HEK293T (cell line): ENCODE data around the gene TGFBR1.
"Not testable (repeated sequence)": the region's sequence is repeated elsewhere in the genome, so short reads cannot be mapped to it uniquely, and the experiment has no call there.

Experiments used
- CTCF ChIA-PET: fragments of 350-600 bp; formaldehyde crosslinking; extraction: SDS; loops from one replicate; lab custom pipeline; 2021; ENCODE audit warnings: antibody characterized with exemption, inconsistent platforms; lab: Yijun Ruan, JAX
- POLR2A ChIA-PET: fragments of 350-600 bp; formaldehyde crosslinking; extraction: SDS; loops from one replicate; lab custom pipeline; 2020; ENCODE audit warnings: antibody characterized with exemption, inconsistent platforms; lab: Yijun Ruan, JAX
- DNase-seq: peaks from one replicate; pipeline ENCODE4 v3.0.0; 2012; ENCODE audit warnings: mixed read lengths; ENCODE audit errors: extremely low spot score
- ARNT ChIP-seq: fragments of 450-650 bp; IDR thresholded peaks from 2 replicates; pipeline ENCODE4 v1.6.1; 2017; ENCODE audit warnings: mild to moderate bottlenecking
- BHLHE40 ChIP-seq: fragments of 450-650 bp; IDR thresholded peaks from 2 replicates; pipeline ENCODE4 v1.6.1; 2016; ENCODE audit warnings: mild to moderate bottlenecking, moderate library complexity, borderline replicate concordance
- CTBP1 ChIP-seq: fragments of 450-650 bp; IDR thresholded peaks from 2 replicates; pipeline ENCODE4 v1.6.1; 2016; ENCODE audit warnings: borderline replicate concordance
- ELF4 ChIP-seq: fragments of 450-650 bp; IDR thresholded peaks from 2 replicates; pipeline ENCODE4 v1.6.1; 2017; ENCODE audit warnings: antibody characterized with exemption
- FOXA1 ChIP-seq: fragments of 450-650 bp; IDR thresholded peaks from 2 replicates; pipeline ENCODE4 v1.6.1; 2016; ENCODE audit warnings: mild to moderate bottlenecking
- FOXK2 ChIP-seq: fragments of 450-650 bp; IDR thresholded peaks from 2 replicates; pipeline ENCODE4 v1.6.1; 2016; ENCODE audit warnings: mild to moderate bottlenecking
- FOXM1 ChIP-seq: fragments of 450-650 bp; IDR thresholded peaks from 2 replicates; pipeline ENCODE4 v1.6.1; 2017; ENCODE audit warnings: mild to moderate bottlenecking, borderline replicate concordance
- HDGF ChIP-seq: fragments of 450-650 bp; IDR thresholded peaks from 2 replicates; pipeline ENCODE4 v1.6.1; 2017; ENCODE audit warnings: antibody characterized with exemption, borderline replicate concordance
- L3MBTL2 ChIP-seq: fragments of 450-650 bp; conservative IDR thresholded peaks from 2 replicates; pipeline ENCODE4 v1.6.1; 2016; ENCODE audit warnings: mild to moderate bottlenecking
- LEF1 ChIP-seq: fragments of 450-650 bp; IDR thresholded peaks from 2 replicates; pipeline ENCODE4 v1.6.1; 2017; ENCODE audit warnings: mild to moderate bottlenecking, borderline replicate concordance
- NFRKB ChIP-seq: fragments of 450-650 bp; IDR thresholded peaks from 2 replicates; pipeline ENCODE4 v1.6.1; 2016; ENCODE audit warnings: mild to moderate bottlenecking, moderate library complexity
- SP1 ChIP-seq: fragments of 450-650 bp; IDR thresholded peaks from 2 replicates; pipeline ENCODE4 v1.6.1; 2017
- SUZ12 ChIP-seq: fragments of 450-650 bp; IDR thresholded peaks from 2 replicates; pipeline ENCODE4 v1.6.1; 2016; ENCODE audit warnings: mild to moderate bottlenecking
- TARDBP ChIP-seq: fragments of 450-650 bp; IDR thresholded peaks from 2 replicates; pipeline ENCODE4 v1.6.1; 2016
- ZNF384 ChIP-seq: fragments of 450-650 bp; IDR thresholded peaks from 2 replicates; pipeline ENCODE4 v1.6.1; 2016
- TF ChIP-seq, protein P1 (sequence below): fragments of 450-650 bp; IDR thresholded peaks from 2 replicates; pipeline ENCODE4 v1.6.1; 2016

The TGFBR1 gene

DNA sequence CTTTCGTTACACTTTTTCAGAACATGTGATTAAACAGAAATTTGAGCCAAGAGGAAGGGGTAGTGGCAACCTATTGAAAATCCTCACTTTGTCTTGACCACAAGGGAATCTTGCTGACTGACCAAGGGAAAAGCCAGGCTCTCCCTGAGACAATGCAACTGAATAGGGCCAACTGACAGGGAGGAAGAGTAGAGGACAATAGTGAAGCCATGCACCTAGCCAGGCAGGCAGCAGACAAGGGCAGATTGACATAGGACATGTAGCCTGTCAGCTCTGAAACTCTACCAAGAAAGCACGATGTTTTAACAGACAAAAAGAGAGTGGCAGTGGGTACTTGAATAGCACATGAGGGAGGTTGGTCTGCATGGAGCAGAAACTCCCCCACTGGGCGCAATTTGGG lies 8.5 kb upstream of the TGFBR1 start:
- ChIA-PET POLR2A (no interaction called here), CTCF (no interaction called here)
- TF ChIP-seq, protein P1, sequence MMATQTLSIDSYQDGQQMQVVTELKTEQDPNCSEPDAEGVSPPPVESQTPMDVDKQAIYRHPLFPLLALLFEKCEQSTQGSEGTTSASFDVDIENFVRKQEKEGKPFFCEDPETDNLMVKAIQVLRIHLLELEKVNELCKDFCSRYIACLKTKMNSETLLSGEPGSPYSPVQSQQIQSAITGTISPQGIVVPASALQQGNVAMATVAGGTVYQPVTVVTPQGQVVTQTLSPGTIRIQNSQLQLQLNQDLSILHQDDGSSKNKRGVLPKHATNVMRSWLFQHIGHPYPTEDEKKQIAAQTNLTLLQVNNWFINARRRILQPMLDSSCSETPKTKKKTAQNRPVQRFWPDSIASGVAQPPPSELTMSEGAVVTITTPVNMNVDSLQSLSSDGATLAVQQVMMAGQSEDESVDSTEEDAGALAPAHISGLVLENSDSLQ = no peak
- no peak for TF ChIP-seq LEF1
- TF ChIP-seq ARNT = no peak
- no peak for TF ChIP-seq FOXA1
- TF ChIP-seq SP1 = no peak
- no peak for TF ChIP-seq CTBP1
- DNase-seq = no peak

DNA sequence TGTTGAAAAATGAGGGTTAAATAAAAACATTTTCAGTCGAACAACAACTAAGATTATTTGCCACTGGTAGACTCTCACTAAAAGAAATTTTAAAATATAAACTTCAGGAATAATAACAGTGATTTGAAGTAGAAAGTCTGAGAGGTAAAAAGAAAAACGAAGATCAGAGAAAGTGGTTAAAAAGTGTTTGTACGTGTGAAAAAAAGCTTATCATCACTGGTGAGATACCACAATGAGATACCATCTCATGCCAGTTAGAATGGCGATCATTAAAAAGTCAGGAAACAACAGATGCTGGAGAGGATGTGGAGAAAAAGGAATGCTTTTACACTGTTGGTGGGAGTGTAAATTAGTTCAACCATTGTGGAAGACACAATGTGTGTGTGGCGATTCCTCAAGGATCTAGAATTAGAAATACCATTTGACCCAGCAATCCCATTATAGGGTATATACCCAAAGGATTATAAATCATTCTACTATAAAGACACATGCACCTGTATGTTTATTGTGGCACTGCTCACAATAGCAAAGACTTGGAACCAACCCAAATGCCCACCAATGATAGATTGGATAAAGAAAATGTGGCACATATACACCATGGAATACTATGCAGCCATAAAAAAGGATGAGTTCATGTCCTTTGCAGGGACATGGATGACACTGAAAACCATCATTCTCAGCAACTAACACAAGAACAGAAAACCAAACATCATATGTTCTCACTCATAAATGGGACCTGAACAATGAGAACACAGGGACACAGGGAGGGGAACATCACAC lies 4.9 kb upstream of the TGFBR1 start:
- POLR2A ChIA-PET, CTCF ChIA-PET, DNase-seq: not testable (repeated sequence)

DNA sequence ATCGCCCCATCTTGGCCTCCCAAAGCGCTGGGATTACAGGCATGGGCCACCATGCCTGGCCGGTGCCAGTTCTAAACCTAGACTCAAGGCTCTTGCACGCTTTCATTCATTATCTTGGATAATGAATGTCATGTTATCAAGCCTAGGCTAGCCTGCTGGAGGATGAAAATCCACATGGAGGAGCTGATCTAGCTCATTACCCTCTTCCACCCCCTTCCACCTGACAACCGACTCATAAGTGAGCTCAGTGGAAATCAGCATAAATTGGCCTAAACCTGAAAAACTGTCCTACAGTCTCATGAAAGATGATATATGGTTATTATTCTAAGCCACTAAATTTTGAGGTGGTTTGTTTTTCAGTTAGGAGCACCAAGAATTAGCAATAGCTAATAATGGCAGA lies 3.6 kb upstream of the TGFBR1 start:
- TF ChIP-seq ZNF384 (no peak), FOXA1 (no peak), FOXM1 (no peak)
- ChIA-PET POLR2A (no interaction called here), CTCF (no interaction called here)
- no peak for DNase-seq

DNA sequence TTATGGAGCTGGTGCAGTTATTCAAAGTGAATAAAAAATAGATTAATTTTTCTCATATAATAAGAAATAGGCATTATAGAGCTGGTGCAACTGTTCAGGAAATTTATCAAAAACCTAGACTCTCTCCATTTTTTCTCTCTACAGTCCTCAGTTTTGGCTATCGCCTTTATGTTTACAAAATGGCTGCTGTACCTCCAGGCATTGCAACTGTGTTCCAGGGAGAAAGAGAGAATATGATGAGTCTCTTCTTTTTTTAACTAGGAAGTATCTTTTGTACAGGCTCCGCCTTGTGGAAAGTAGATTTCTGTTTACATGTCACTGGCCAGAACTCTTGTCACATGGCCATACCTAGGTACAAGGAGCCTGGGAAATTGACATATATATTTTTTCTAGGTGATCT lies 3.1 kb upstream of the TGFBR1 start:
- ChIA-PET CTCF (no interaction called here), POLR2A (no interaction called here)
- TF ChIP-seq CTBP1 (no peak), LEF1 (no peak), L3MBTL2 (no peak), FOXA1 (no peak), BHLHE40 (no peak), FOXK2 (no peak), FOXM1 (no peak), ARNT (no peak), ELF4 (no peak), ZNF384 (no peak), SP1 (no peak), NFRKB (no peak), TARDBP (no peak), SUZ12 (no peak), HDGF (no peak)
- TF ChIP-seq, protein P1 = no peak
- no peak for DNase-seq

DNA sequence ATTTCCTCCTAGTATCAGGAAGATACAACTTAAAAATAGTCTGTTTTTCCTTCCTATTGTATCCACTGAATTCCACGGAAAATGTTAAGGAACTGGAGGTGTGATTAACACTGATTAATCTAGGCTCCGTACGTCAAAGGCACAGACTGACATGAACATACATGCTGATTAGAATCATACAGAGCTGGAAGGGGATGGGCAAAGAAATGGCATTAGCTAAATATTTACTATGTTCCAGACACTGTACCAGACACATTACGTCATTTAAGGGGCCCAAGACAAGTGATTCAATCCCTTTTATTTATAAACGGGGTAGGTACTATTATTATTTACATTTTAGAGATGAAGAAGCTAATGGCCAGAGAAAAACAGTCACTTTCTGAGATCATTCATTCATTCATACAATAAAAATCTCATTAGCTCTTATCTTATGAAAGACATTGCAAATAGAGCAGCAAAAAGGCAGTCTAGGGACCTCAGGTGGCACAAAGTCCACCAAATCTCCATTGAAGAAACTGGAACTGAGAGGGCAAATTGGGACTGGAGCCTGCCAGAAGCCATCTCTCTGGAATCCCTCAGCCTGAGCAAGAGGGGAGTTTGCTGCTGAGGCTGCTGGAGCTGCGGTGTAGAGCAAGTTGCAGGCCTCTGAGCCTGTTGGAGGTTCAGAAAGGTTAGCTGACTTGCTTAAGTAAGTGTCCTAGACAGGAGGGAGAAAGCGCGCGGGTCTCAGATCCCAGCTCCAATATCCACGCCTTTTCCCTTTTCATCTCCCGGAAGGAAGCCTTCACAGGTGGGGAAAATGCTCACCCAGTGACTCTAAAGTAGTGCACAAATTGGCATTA lies 1.6 kb upstream of the TGFBR1 start:
- no peak for DNase-seq
- TF ChIP-seq SUZ12 (no peak), NFRKB (no peak), FOXK2 (no peak), ELF4 (no peak)
- CTCF ChIA-PET = interaction anchor here (0.6 to 1.3 kb wide), 2 partner anchors 38 to 112 kb away, joined by 3 read pairs; no protein-coding TSS in a partner anchor
- POLR2A ChIA-PET = no interaction called here

DNA sequence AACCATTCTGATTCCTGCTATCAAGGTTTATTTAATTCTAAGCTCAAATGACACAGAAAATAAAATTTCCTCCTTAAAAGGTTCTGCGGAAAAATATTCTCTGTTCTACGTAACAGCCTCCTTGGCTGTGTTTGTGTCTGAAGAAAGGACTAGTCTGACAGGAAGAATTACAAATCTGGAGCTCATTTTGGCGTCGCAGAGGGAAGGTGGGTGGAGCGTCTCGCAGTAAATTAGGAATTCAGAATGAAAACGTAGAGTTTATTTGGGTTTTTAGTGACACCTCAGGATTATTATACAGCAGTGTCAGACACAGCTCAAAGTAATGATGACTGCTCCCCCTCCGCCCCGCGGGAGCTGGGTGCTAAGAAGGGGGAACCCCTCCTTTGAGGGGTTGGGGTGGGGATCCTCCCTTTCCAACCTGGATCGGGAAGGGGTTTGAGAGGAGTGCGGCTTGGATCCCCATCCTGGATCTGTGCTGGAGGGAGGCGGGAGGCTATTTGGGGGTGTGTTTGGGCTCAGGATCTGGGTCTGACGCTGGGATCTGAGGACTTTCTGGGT lies 933 bp upstream of the TGFBR1 start:
- no peak for DNase-seq
- TF ChIP-seq CTBP1 (no peak), FOXK2 (no peak), ARNT (no peak)
- TF ChIP-seq, protein P1 = no peak
- ChIA-PET POLR2A (no interaction called here), CTCF (interaction anchor here (1.3 kb wide), 1 partner anchor 37 kb away, joined by 3 read pairs; no protein-coding TSS in a partner anchor)
